ENCODE results near the gene ACACA.

The ACACA gene

DNA sequence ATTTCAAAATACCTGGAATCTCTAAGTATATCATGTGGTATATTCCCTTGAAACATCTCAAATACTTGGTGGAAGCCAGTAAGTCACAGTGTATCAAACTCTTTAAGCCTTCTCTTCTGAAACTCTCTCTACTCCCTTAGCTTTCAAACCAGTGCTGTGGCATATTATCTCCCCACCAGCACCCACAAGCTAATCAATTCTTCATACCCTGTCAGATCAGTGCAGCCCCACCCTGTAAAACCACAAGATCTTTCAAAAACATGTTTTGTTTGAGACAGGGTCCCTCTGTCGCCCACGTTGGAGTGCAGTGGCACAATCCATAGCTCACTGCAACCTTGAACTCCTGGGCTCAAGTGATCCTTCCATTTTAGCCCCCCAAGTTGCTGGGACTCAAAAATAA lies 122.4 kb downstream of the ACACA start:
- no peak for DNase-seq (ENCODE audit: low spot score)
- TF ChIP-seq, protein P1, sequence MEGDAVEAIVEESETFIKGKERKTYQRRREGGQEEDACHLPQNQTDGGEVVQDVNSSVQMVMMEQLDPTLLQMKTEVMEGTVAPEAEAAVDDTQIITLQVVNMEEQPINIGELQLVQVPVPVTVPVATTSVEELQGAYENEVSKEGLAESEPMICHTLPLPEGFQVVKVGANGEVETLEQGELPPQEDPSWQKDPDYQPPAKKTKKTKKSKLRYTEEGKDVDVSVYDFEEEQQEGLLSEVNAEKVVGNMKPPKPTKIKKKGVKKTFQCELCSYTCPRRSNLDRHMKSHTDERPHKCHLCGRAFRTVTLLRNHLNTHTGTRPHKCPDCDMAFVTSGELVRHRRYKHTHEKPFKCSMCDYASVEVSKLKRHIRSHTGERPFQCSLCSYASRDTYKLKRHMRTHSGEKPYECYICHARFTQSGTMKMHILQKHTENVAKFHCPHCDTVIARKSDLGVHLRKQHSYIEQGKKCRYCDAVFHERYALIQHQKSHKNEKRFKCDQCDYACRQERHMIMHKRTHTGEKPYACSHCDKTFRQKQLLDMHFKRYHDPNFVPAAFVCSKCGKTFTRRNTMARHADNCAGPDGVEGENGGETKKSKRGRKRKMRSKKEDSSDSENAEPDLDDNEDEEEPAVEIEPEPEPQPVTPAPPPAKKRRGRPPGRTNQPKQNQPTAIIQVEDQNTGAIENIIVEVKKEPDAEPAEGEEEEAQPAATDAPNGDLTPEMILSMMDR (IDR thresholded peaks at IDR 0.05; ENCODE audit: extremely low read depth, missing control alignments), result no peak

DNA sequence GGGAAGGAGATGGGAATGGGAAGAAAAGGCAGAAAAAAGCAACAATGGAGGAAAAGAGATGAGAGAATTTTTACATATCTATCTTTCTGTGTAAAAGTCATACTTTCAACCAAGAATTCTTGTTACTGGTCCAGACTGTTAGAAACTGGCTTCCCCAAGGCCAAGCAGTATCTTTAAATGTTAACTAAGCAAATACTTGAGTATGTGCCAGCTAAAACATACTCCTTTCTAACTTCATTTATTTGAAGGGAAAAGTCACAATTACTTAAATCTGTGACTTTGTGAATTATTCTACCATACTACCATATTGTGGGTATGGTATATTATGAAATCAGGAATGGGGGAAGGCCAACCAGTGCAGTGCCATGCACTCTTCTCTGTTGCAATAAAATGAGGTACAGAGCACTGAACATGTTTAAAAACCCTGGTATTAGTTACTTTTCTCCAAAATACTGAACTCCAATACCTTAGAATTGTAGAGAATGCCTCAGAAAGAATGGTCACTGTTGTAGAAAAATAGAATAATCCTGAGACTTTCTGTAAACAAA lies 123.1 kb downstream of the ACACA start:
- no peak for DNase-seq (ENCODE audit: low spot score)
- TF ChIP-seq, protein P1 (IDR thresholded peaks at IDR 0.05; ENCODE audit: extremely low read depth, missing control alignments), result no peak

GRCh38 chr17:37280841-37281240 lies 125.8 kb downstream of the ACACA start:
- TF ChIP-seq, protein P1 (IDR thresholded peaks at IDR 0.05; ENCODE audit: extremely low read depth, missing control alignments), result no peak
- DNase-seq (ENCODE audit: low spot score), result no peak

GRCh38 chr17:37278247-37278894 lies 128.3 kb downstream of the ACACA start:
- no peak for DNase-seq (ENCODE audit: low spot score)
- TF ChIP-seq, protein P1 (IDR thresholded peaks at IDR 0.05; ENCODE audit: extremely low read depth, missing control alignments), result no peak

GRCh38 chr17:37276475-37276874 lies 130.2 kb downstream of the ACACA start:
- TF ChIP-seq, protein P1 (IDR thresholded peaks at IDR 0.05; ENCODE audit: extremely low read depth, missing control alignments), result no peak
- no peak for DNase-seq (ENCODE audit: low spot score)

GRCh38 chr17:37274461-37274860 lies 132.2 kb downstream of the ACACA start:
- no peak for DNase-seq (ENCODE audit: low spot score)
- TF ChIP-seq, protein P1 (IDR thresholded peaks at IDR 0.05; ENCODE audit: extremely low read depth, missing control alignments), result no peak

DNA sequence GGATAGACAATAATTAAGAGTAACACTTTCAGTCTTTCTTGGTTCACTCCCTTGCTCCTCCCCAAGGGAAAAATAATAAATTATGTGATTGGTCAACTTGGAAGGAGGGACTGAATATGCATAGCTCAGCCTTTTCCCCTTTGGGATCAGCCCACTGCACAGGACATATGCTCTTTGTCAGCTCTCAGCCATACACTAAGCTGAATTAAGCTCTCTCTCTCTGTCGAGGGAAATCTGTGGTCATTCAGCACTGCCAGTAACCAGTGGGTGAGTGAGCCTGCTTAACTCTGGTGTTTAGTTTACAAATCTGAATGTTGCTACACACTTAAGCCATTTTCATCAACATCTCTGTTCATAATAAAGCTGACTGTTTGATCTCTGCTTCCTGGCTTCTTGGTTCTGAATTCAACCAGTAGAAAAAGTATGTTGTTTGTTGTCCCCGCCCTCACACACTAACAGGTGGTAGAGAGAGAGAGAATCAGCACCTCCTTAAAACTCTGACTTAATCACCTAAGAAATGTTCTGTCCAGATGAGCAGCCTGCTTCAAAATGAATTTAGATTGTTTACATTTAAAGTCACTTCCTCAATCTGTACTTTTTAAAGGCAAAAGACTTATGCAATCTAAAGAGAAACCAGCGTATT lies 133.1 kb downstream of the ACACA start:
- no peak for DNase-seq (ENCODE audit: low spot score)
- TF ChIP-seq, protein P1 (IDR thresholded peaks at IDR 0.05; ENCODE audit: extremely low read depth, missing control alignments), result no peak

Data from GM20000 (cell line).